Daoy (cell line): Measurements from ENCODE around the gene BMAL2. TPM values are rescaled to one million over a fixed set of nuclear protein-coding genes. Genes with fewer than 3 reads are reported as not detected.

Experiments
- DNase-seq: peaks from one replicate; pipeline ENCODE4 v3.0.0-alpha.2; 2015; ENCODE audit warnings: low read depth
- total RNA-seq: library from RNA; depleted of rRNA; stranded (reverse); fragments of >200 nt; shearing (Covaris generic); gene quantifications from 2 replicates; pipeline ENCODE4 v1.2.3, GENCODE V29; 2014; rRNA removed

The BMAL2 gene
- total RNA-seq, 1 experiment from 2014 or later, result 65.3 TPM

DNA sequence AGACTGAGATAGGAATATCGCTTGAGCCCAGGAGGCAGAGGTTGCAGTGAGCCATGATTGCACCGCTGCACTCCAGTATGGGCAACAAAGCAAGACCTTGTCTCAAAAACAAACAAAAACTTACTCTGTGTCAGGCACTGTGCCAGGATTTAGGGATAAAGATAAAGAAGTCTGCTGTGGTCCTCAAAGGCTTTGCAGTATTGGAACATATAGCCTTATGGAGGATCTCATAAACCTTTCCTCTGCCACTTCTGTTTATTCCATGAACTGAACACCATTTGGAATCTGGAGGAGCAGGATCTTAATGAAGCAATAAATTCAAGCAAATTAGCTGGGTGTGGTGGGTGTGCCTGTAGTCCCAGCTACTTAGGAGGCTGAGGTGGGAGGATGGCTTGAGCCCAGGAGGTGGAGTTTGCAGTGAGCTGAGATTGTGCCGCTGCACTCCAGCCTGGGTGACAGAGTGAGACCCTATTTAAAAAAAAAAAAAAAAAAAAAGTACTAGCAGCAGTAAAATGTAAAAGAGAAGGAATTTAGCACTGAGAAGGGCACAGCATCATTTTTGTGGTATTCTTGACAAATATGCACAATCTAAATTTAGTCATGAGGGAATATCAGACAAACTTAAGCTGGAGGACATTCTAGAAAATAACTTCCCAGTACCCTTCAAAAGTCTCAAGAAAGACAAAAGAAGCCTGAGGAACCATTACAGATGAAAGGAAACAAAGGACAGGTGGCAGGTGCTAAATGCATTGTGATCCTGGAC lies 27.1 kb downstream of the BMAL2 start:
- DNase-seq, result no peak

DNA sequence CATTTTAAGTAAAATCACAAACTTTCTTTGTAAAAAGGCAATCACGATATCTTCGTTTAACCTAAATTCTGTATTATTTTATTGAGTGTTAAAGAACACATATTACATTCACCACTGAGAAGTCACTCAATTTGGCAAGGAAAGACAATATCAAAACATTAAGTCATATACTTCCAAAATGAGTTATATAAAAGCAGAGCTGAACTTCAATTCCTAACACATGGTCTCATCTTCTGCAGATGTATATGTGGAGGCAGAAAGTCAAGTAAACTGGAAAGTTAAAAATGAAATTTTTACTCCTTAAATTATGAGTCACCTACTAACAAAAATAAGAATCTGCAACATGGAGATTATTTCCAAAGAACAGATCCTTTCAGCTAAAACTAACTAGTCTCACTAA lies 28.7 kb downstream of the BMAL2 start:
- DNase-seq, result no peak

DNA sequence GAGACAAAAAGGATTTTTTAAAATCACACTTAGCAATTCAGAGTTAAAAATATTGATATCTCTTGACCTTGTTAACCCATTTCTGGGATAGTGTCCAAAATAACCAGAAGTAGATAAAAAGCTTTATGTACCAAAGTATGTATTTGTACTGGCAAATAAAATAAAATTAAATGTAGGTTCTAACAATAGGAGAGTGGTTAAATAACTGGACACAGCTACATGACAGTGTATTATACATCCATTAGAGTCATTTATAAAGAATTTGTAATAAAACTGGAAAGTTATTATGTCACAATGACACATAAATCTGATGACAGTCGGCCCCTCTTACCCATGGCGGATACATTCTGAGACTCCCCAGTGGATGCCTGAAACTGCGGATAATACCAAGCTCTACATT lies 34.0 kb downstream of the BMAL2 start:
- DNase-seq, result no peak

DNA sequence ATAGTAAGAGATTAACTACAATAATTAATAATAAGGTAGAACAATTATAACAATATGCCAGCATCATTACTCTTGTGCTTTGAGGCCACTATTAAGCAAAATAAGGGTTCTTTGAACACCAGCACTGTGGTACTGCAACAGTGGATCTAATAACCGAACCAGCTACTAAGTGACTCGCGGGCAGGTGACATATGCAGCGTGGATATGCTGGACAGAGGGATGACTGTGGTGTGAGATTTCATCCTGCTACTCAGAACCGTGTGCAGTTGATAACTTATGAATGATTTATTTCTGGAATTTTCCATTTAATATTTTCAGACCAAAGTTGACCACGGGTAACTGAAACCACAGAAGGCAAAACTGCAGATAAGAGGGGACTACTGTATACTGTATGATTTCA lies 34.4 kb downstream of the BMAL2 start:
- no peak for DNase-seq

DNA sequence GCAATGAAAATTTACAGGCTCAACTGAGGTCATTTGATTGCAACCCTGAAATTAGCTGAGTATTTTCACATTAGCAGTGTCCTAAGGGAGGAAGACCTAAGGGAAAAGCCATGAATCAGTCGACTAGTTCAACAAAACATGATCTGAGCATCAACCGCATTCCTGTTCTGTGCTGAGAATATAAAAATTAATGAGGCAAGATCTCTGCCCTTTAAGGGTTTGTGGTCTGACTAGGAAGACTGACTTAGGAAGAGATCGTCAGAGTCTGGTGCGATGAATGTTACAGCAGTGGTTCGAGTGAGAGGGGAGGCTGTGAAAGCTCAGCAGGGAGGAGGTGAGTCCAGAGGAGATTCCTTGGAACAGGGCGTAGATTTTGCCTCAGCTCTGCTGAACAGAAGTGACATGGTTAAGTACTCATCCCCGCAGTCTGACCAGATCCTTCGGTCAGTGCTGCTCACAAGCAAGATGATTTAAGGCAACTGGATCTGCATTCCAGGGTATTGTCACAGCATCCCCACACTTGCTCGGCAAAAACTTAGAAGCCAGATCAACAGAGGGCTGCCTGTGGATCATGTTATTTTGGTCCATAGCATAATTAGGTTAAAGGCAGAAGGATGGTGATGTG lies 49.6 kb downstream of the BMAL2 start:
- no peak for DNase-seq

Other genes starting within 250 kb of the BMAL2 start
- gene STK38L, start 88.5 kb upstream of the BMAL2 start, total RNA-seq, result 48.4 and 65.1 TPM in 2 replicates
- gene SMCO2, start 113.9 kb downstream of the BMAL2 start, total RNA-seq, result not detected in 2 replicates
- 77.7 and 96.9 TPM in 2 replicates for gene PPFIBP1, start 191.4 kb downstream of the BMAL2 start, total RNA-seq